Umbilical cord (tissue), 2 donors: Measurements from ENCODE around the gene TMTC1. TPM values are rescaled to one million over a fixed set of nuclear protein-coding genes. Genes with fewer than 3 reads are reported as not detected.
"Not testable (repeated sequence)": the region's sequence is repeated elsewhere in the genome, so short reads cannot be mapped to it uniquely, and the experiment has no call there.

Experiments
- DNase-seq: peaks from one replicate; pipeline ENCODE4 v3.0.0-alpha.2; 2015; ENCODE audit warnings: low spot score
- total RNA-seq: library from RNA; depleted of rRNA; stranded (reverse); fragments of >200 nt; gene quantifications from one replicate; pipeline ENCODE4 v1.2.3, GENCODE V29; 2014; ENCODE audit warnings: low replicate concordance; ENCODE audit not compliant: insufficient read depth

The TMTC1 gene
- total RNA-seq, 1 donor from 2014 or later: 12.8 TPM

- no peak for DNase-seq
These were observed 111.2 kb downstream of the TMTC1 start for GRCh38 chr12:29672580-29672979.

- no peak for DNase-seq
These were observed 112.0 kb downstream of the TMTC1 start for GRCh38 chr12:29671742-29672141.

GRCh38 chr12:29667011-29667410 is 116.7 kb downstream of the TMTC1 start:
- DNase-seq: no peak

GRCh38 chr12:29665107-29665506 is 118.6 kb downstream of the TMTC1 start:
- DNase-seq: no peak

GRCh38 chr12:29662734-29663323 is 120.9 kb downstream of the TMTC1 start:
- peak; percentile 10 for DNase-seq

- DNase-seq: no peak
These were observed 122.9 kb downstream of the TMTC1 start for GRCh38 chr12:29660847-29661246.

- DNase-seq: no peak
These were observed 126.8 kb downstream of the TMTC1 start for GRCh38 chr12:29656762-29657538.

- DNase-seq: no peak
These were observed 127.9 kb downstream of the TMTC1 start for GRCh38 chr12:29655861-29656260.

GRCh38 chr12:29653286-29653685 is 130.5 kb downstream of the TMTC1 start:
- no peak for DNase-seq

- no peak for DNase-seq
These were observed 133.4 kb downstream of the TMTC1 start for GRCh38 chr12:29650371-29650770.

GRCh38 chr12:29649722-29650121 is 134.0 kb downstream of the TMTC1 start:
- no peak for DNase-seq

GRCh38 chr12:29644536-29645162 is 139.1 kb downstream of the TMTC1 start:
- DNase-seq: no peak

- DNase-seq: peak; percentile 1
These were observed 143.0 kb downstream of the TMTC1 start for GRCh38 chr12:29640589-29641345.

GRCh38 chr12:29639893-29640495 is 143.7 kb downstream of the TMTC1 start:
- DNase-seq: no peak

GRCh38 chr12:29638528-29638927 is 145.2 kb downstream of the TMTC1 start:
- no peak for DNase-seq

GRCh38 chr12:29634057-29634456 is 149.7 kb downstream of the TMTC1 start:
- peak; percentile 3 for DNase-seq

GRCh38 chr12:29630164-29630563 is 153.6 kb downstream of the TMTC1 start:
- not testable (repeated sequence) for DNase-seq

GRCh38 chr12:29627221-29627620 is 156.5 kb downstream of the TMTC1 start:
- DNase-seq: no peak

GRCh38 chr12:29625359-29625953 is 158.3 kb downstream of the TMTC1 start:
- DNase-seq: peak; percentile 11

- no peak for DNase-seq
These were observed 161.5 kb downstream of the TMTC1 start for GRCh38 chr12:29622251-29622650.

- DNase-seq: no peak
These were observed 163.7 kb downstream of the TMTC1 start for GRCh38 chr12:29620030-29620429.
